Stimulated activated naive CD8-positive, alpha-beta T cell treated with anti-CD3 and anti-CD28 coated beads, Interleukin-15, amount 100 ng/mL, for 72 hours (primary cell): Measurements from ENCODE around the gene MAMDC4.
A peak's percentile ranks its signal among the peaks of the same experiment; 100 is the strongest.
"Not testable (repeated sequence)": the region's sequence is repeated elsewhere in the genome, so short reads cannot be mapped to it uniquely, and the experiment has no call there.

Experiments used
- ATAC-seq: fragments of 150-1000 bp; cut with Tn5 transposase; 2 replicates; pipeline ENCODE4 v1.10.0; 2021; ENCODE audit warnings: mild to moderate bottlenecking, moderate library complexity
- DNase-seq, 2 donors: peaks; one replicate each; pipeline ENCODE4 v3.0.0; 2021 to 2022
- H3K27ac Mint-ChIP-seq, 2 donors: one replicate each; pipeline ENCODE4 v1.8.0; 2022; ENCODE audit warnings: mild to moderate bottlenecking in 2 of 2, mixed read lengths in 2 of 2, moderate library complexity in 2 of 2
- H3K27me3 Mint-ChIP-seq: one replicate; pipeline ENCODE4 v1.8.0; 2022; ENCODE audit warnings: mixed read lengths
- H3K4me1 Mint-ChIP-seq: one replicate; pipeline ENCODE4 v1.8.0; 2022; ENCODE audit warnings: mild to moderate bottlenecking, mixed read lengths
- H3K4me3 Mint-ChIP-seq, 2 donors: one replicate each; pipeline ENCODE4 v1.8.0; 2022; ENCODE audit warnings: mild to moderate bottlenecking in 2 of 2, mixed read lengths in 2 of 2, moderate library complexity in 1 of 2
- H3K9me3 Mint-ChIP-seq, 2 donors: one replicate each; pipeline ENCODE4 v1.8.0; 2022; ENCODE audit warnings: mixed read lengths in 2 of 2

Gene MAMDC4

DNA sequence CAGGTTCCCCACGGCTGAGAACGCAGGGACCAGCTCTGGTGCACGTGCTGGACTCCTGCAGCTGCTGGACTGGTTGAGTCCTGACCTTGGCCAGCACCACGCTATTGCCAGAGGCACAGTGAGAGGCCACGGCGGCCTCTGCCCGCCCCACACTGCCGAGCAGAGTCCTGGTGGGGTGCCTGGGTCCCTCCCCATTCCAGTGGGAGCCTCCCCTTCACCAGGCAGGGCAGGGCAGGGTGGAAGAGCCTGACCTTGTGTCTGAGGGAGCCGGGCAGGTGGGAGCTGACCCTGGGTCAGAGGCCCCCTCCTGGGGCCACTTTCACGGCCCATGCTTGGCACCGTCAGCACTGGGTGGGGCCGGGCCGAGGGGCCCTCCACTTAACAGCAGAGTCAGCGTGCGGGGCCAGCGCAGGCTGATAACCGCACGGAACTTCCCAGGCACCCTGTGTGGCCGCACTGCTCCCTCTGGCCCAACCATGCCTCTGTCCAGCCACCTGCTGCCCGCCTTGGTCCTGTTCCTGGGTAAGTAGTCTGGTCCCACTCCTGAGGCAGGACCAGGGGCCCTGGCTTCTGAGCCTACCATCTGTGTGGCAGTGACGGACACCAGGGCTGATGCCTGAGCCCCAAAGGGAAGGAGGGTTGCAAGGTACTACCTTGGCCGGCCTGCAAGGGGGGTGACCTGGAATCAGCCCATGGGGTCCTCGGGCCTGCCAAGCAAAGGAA is at the start of gene MAMDC4:
TSS of gene MAMDC4 (plus strand) at position 406 of the 723 bp plus-strand sequence. CDS start at position 477, 71 bp downstream.
- H3K4me3 Mint-ChIP-seq, result no peak within 1 kb of the TSS
- peaks cover 31% of the 10 kb centered on the region for H3K4me1 Mint-ChIP-seq
- H3K9me3 Mint-ChIP-seq, result no peaks in the 10 kb centered on the region
- DNase-seq (no peak), ATAC-seq (no peak)
- H3K27me3 Mint-ChIP-seq, result peaks cover 11% of the 10 kb centered on the region
- no peak within 1 kb of the TSS for H3K27ac Mint-ChIP-seq

DNA sequence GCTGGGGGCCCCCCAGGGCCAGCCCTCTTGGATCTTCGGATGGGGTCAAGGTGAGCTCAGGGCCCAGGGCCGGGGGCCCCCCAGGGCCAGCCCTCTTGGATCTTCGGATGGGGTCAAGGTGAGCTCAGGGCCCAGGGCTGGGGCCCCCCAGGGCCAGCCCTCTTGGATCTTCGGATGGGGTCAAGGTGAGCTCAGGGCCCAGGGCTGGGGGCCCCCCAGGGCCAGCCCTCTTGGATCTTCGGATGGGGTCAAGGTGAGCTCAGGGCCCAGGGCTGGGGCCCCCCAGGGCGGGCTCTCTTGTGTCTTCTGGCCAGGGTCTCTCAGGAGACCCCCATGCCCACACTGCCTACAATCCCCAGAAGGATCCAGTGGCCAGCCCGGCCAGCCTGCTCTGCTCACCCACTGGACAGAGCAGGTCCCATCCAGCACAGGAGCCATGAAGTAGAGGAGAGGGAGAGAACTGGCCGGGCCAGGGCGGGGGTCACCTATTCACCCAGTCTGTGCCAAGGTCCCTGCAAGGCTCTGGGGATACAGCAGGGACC is 49.1 kb upstream of the MAMDC4 start:
- not testable (repeated sequence) for H3K9me3 Mint-ChIP-seq, H3K27ac Mint-ChIP-seq, ATAC-seq, H3K4me3 Mint-ChIP-seq, DNase-seq
- peaks cover 20% of the 10 kb centered on the region for H3K27me3 Mint-ChIP-seq
- peaks cover 45% of the 10 kb centered on the region for H3K4me1 Mint-ChIP-seq

DNA sequence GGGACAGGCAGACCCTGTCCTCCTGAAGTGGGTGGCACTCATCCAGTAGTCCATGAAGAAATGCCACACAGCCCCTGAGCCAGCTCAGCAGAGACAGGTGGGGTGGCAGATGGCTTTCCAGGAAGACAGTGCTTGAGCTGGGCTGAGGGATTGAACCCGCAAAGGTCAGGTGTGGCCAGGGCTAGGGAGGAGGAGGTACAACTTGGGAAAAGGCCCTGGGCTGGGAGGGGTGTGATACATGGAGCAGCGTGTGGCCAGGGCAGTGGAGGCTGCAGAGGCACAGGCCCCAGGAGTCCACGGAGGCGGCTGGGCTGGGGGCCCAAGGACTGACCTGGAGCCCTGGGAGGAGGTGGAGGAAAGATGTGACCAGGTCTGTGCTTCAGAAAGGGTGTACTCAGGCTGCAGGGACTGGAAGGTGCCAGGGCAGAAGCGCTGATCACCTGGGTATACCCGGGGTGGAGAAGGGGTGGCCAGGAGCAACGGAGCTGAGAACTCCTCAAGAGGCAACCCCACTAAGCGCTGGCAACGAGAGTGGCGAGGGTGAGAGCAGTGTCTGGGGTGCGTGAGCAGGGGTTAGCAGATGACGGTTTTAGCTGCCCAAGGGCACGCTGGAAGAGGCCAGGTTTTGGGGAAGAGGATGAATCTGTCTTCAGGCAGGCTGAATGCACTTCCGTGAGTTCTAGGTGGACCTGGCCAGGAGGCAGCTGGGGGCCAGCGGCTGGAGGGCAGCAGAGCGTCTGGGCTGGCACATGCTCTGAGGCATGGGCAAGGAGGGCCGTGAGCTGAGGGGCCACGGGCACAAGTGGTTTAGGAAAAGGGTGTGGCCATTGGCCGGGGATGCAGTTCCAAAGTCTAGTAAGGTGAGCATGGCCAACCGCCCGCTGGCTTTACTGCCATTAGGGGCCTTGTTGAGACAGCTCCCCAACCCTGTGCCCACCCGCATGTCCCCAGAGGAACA is 48.3 kb upstream of the MAMDC4 start:
- ATAC-seq, result no peak
- no peak overlapping the region for H3K27ac Mint-ChIP-seq
- peaks cover 46% of the 10 kb centered on the region for H3K4me1 Mint-ChIP-seq

DNA sequence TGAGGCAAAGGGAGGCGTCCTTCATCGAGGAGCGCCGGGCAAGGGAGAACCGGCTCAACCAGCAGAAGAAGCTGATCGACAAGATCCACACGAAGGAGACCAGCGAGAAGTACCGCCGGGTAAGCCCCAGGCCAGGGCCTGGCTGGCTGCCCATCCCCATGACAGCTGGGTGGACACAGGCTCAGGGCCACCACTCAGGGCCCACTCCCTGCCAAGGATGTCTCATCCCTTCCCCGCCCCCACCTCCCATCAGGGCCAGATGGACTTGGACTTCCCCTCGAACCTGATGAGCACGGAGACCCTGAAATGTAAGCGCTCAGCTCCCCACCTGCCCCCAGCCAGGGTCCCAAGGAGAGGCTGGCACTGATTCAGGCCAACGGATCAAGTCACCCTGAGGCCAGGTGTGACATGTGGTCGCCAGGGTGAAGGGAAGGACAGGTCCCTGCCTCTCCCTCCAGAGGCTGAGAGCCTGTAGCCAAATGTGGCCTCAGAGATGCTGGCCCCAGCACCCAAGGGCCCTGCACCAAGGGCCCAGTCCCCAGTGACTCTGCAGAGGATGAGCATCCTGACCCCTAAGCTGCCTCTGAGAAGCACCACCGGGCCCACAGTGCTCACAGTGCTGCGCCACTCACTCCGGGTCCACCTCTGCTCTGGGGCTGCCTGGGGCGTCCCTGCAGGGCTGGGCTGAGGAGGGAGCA is 47.5 kb upstream of the MAMDC4 start:
- no peak overlapping the region for H3K4me3 Mint-ChIP-seq
- H3K4me1 Mint-ChIP-seq, result peaks cover 46% of the 10 kb centered on the region
- no peaks in the 10 kb centered on the region for H3K9me3 Mint-ChIP-seq
- DNase-seq (no peak), ATAC-seq (no peak)
- H3K27me3 Mint-ChIP-seq, result peaks cover 20% of the 10 kb centered on the region
- H3K27ac Mint-ChIP-seq, result no peak overlapping the region

More for the DNA sequence above, 48.3 kb upstream of the MAMDC4 start:
- DNase-seq, result no peak
- Mint-ChIP-seq H3K4me3 (no peak overlapping the region), H3K9me3 (no peaks in the 10 kb centered on the region), H3K27me3 (peaks cover 20% of the 10 kb centered on the region)

DNA sequence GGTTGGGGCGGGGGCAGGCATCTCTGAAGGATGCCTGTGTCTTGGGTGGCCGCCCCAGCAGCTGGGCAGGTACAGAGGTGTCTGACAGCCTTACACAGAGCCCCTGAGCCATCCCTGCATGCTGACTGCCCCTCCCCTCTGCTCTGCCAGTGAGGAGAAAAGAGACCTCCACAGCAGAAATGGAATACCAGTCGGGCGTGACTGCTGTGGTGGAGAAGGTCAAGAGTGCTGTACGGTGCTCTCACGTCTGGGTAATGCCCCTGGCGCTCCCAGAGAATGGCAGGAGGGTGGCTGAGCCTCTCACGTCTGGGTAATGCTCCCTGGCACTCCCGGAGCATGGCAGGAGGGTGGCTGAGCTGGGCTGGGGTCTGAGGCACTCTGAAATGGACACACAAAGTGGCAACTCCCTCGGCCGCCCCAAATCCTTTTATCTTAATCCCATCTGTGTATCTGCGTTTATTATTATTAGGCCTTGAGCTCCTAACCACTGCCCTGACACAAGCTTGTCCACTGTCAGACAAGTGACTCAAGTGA is 46.9 kb upstream of the MAMDC4 start:
- H3K27me3 Mint-ChIP-seq, result peaks cover 20% of the 10 kb centered on the region
- no peak overlapping the region for H3K27ac Mint-ChIP-seq
- no peak for DNase-seq
- no peaks in the 10 kb centered on the region for H3K9me3 Mint-ChIP-seq
- ATAC-seq, result no peak
- no peak overlapping the region for H3K4me3 Mint-ChIP-seq
- peaks cover 47% of the 10 kb centered on the region for H3K4me1 Mint-ChIP-seq

DNA sequence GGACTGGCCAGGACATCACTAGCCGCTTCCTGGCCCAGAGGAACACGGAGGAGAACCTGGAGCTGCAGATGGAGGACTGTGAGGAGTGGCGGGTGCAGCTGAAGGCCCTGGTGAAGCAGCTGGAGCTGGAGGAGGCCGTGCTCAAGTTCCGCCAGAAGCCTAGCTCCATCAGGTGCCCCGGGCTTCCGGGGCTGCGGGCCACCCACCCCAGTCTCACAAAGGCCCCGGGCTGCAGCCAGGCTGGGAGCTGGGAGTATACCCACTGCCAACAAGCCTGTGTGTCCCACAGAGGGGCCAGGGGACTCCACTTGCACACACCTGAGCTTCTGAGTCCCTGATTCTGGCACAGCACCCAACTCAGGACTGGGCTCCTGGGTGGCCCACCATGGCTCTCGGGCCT is 46.1 kb upstream of the MAMDC4 start:
- DNase-seq (no peak), ATAC-seq (no peak)
- H3K4me1 Mint-ChIP-seq, result peaks cover 44% of the 10 kb centered on the region
- H3K27ac Mint-ChIP-seq, result no peak overlapping the region
- no peaks in the 10 kb centered on the region for H3K9me3 Mint-ChIP-seq
- peak overlapping the region; percentile 88 to 93 for H3K4me3 Mint-ChIP-seq
- peaks cover 13% of the 10 kb centered on the region for H3K27me3 Mint-ChIP-seq

DNA sequence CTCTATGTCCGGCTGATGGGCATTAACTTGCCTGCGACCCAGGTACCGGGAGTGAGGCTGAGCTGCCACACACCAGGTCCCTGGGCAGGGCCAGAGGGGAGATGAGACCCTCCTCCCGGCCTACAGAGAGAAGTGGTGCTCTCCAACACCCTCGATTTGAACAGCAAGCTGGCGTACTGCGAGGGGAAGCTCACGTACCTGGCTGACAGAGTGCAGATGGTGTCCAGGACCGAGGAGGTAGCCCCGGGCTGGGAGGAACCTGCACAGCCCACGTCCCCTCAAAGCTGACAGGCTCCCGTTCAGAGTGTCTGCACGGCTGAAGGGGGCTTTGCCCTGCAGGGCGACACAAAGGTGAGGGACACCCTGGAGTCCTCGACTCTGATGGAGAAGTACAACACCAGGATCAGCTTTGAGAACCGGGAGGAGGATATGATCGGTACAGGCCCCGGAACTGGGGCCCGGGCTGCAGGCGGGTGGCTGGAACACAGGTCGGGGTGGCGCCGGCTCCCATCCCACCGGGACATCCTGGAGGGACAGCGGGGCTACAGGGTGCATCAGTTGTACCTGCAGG is 45.4 kb upstream of the MAMDC4 start:
- Mint-ChIP-seq H3K4me3 (peak overlapping the region; percentile 88 to 93), H3K27ac (peak overlapping the region; percentile 33 to 85), H3K9me3 (no peaks in the 10 kb centered on the region), H3K4me1 (peaks cover 42% of the 10 kb centered on the region), H3K27me3 (peaks cover 7% of the 10 kb centered on the region)
- no peak for ATAC-seq
- no peak for DNase-seq

DNA sequence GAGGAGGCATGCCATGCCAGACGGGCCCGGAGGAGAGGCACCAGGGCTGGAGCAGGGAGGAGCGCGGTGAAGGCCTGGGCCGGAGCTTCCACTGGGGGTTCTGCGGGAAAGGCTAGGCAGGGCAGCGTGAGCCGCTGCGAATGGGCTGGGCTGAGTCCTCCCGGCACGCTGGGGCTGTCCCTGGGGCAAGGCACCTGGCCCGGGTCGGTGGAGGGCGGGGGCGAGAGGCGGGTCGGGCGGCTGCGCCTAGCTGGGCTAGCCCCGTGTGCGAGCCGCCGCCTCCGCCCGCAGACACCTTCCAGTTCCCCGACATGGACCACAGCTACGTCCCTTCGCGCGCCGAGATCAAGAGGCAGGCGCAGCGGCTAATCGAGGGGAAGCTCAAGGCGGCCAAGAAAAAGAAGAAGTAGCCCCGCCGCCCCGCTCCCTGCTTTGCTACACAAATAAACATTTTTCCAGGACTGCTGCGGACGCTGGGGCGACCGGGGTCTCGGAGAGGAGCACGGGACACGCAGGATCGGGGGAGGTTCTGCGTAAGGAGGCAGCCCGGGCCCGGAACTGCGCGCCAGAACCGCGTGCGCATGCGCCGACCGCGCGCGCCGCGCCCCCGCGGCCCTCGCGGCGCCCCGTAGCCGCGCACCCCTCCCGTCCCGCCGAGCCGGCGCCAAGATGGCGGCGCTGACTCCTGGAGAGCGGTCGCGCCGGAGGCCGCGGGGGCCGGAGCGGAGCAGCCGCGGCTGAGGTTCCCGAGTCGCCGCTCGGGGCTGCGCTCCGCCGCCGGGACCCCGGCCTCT is 44.7 kb upstream of the MAMDC4 start, which contains the start of gene RABL6:
TSS of gene RABL6 (plus strand) at position 668 of the 794 bp plus-strand sequence. CDS start 249 bp downstream, outside the sequence.
- Mint-ChIP-seq H3K27ac (peak within 1 kb of the TSS; percentile 85 to 92), H3K9me3 (no peaks in the 10 kb centered on the region)
- DNase-seq, result peak; percentile 82 to 86

DNA sequence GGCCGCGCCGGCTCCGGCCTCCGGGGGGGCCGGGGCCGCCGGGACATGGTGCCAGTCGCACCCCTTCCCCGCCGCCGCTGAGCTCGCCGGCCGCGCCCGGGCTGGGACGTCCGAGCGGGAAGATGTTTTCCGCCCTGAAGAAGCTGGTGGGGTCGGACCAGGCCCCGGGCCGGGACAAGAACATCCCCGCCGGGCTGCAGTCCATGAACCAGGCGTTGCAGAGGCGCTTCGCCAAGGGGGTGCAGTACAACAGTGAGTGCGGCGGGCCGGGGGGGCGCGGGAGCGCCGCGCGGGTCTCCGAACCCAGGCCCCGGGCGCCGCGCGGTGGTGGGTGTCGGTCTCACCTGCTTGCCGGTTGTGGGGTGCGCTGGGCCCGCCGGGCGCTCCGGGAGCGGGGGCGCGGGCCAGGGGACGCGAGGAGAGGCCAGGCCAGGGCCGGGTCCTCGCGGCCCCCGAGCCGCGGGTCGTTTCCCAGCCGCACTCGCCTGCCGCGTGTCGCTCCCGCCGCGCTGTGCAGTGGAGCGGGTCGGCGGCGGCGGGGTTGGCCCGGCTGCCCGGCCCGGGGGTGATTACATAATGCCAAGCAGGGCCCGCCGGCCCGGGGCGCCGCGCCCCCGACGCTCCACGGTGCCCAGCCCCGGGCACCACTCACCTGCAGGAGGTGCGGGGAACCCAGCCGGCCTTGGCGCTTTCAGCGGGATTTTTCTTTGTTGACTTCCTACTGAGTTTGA is 43.9 kb upstream of the MAMDC4 start:
- H3K4me1 Mint-ChIP-seq, result peaks cover 51% of the 10 kb centered on the region
- H3K9me3 Mint-ChIP-seq, result no peaks in the 10 kb centered on the region
- ATAC-seq (peak; percentile 59), DNase-seq (peak; percentile 45 to 54)
- H3K27me3 Mint-ChIP-seq, result no peaks in the 10 kb centered on the region
- H3K27ac Mint-ChIP-seq, result peak overlapping the region; percentile 42 to 90
- peak overlapping the region; percentile 83 to 89 for H3K4me3 Mint-ChIP-seq

More for the DNA sequence above, 44.7 kb upstream of the MAMDC4 start, which contains the start of gene RABL6:
- Mint-ChIP-seq H3K4me3 (peak within 1 kb of the TSS; percentile 88 to 93), H3K4me1 (peaks cover 43% of the 10 kb centered on the region), H3K27me3 (no peaks in the 10 kb centered on the region)
- peak; percentile 88 for ATAC-seq

DNA sequence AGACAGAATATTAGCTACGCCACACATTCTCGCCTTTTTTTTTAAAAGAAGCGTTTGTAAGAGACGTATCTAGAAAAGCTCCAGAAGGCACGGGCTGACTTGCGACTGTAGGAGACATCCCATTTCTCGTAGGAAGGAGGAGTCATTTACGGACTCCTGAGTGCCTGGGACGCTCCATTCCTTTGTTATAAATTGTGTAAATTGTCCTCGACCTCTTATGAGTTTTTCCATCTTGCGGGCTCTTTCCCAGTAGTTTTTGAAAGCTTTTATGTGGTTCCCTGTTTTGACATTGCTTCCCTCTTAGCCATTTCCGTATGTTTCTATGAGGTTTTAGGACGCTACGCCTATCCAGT is 43.4 kb upstream of the MAMDC4 start:
- no peak for ATAC-seq
- no peak for DNase-seq
- H3K9me3 Mint-ChIP-seq, result no peaks in the 10 kb centered on the region
- H3K27ac Mint-ChIP-seq, result peak overlapping the region in 1 of 2 donors; percentile 90
- H3K27me3 Mint-ChIP-seq, result no peaks in the 10 kb centered on the region
- H3K4me3 Mint-ChIP-seq, result peak overlapping the region; percentile 83 to 89
- H3K4me1 Mint-ChIP-seq, result peaks cover 56% of the 10 kb centered on the region

DNA sequence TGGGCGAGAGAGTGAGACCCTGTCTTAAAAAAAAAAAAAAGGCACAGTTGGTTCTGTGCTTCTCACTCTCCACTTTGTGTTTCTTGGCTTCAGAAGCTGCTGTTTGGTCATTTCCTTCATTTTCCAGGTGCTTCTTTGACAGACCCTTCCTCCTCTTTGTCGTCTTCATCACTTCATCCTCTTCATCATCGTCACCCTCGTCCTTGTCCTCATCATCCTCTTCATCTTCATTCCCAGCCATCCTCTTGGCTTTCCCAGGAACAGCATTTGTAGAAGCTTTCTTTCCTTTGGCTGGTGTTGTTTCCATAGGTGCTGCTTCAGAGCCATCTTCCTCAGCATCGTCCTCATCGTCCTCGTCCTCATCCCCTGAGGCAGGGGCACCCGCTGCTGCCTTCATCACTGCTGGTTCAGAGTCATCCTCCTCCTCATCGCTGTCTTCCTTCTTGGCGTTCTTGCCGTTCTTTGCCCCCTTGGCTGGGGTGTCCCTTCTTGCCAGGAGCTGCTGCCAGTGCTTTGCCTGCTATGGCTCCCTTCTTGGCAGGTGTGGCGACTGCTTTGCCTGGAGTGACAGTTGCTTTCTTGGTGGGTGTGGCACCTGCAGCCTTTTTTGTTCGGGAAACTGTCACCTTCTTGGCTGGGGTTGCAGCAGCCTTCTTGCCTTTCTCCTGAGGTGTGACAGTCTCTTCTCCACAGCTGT is 37.3 kb upstream of the MAMDC4 start:
- H3K4me3 Mint-ChIP-seq, result no peak overlapping the region
- peaks cover 35% of the 10 kb centered on the region for H3K4me1 Mint-ChIP-seq
- no peaks in the 10 kb centered on the region for H3K9me3 Mint-ChIP-seq
- H3K27me3 Mint-ChIP-seq, result no peaks in the 10 kb centered on the region
- no peak for ATAC-seq
- DNase-seq, result no peak
- H3K27ac Mint-ChIP-seq, result no peak overlapping the region

DNA sequence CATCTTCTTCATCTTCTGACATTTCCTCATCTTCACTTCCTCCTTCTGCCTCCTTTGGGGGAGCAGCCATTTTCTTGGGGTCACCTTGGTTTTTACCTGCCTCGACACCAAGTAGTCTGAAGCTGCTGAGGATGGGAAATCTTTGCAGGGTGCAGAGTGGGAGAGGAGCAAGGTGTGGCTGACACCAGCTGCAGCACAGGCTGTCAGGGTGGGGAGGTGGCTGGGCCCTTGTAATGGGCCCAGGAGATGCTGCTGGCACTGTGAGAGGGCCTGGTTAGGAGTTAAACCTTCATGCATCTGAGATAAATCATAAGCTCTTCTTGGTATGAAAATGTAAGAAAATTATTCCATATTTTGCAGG is 36.7 kb upstream of the MAMDC4 start:
- DNase-seq, result no peak
- H3K27ac Mint-ChIP-seq, result no peak overlapping the region
- no peak overlapping the region for H3K4me3 Mint-ChIP-seq
- H3K4me1 Mint-ChIP-seq, result peaks cover 30% of the 10 kb centered on the region
- no peaks in the 10 kb centered on the region for H3K9me3 Mint-ChIP-seq
- ATAC-seq, result no peak
- no peaks in the 10 kb centered on the region for H3K27me3 Mint-ChIP-seq
